ENCODE measurements around the gene PTN.

DNA sequence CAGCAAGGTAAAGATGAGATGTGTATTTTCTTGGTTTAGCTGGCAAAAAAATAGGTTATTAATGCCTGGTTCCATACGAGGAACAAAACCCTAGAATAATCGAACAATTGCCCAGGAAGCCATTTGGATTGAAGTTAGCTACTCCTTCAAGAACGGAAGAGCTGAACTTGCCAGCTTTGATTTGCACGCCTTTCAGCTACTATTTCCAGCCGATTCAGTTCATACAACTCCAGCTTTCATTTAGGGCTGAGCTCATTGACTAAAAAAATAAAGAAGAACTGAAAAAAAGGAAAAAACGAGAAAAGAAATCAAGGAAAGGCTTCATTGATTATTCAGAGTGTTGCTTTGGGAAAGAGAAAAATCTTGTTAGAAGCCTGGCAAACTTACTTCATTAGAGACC is 60.4 kb downstream of the PTN start:
- TF ChIP-seq ZFHX2 (tag by site-specific recombination; conservative IDR thresholded peaks at IDR 0.05) (no peak), ZBTB21 (tag by site-specific recombination; IDR thresholded peaks at IDR 0.05) (no peak), ZNF140 (tag by site-specific recombination; IDR thresholded peaks at IDR 0.05) (no peak), YY1 (tag by site-specific recombination; IDR thresholded peaks at IDR 0.05) (no peak), ZNF169 (tag by site-specific recombination; IDR thresholded peaks at IDR 0.05) (no peak), ZNF560 (tag by site-specific recombination; IDR thresholded peaks at IDR 0.05; ENCODE audit: borderline replicate concordance) (no peak), ZNF274 (IDR thresholded peaks at IDR 0.05; ENCODE audit: low read length) (no peak), ZNF274 (tag by site-specific recombination; IDR thresholded peaks at IDR 0.05; ENCODE audit: borderline replicate concordance) (no peak)
- TF ChIP-seq, protein P1, sequence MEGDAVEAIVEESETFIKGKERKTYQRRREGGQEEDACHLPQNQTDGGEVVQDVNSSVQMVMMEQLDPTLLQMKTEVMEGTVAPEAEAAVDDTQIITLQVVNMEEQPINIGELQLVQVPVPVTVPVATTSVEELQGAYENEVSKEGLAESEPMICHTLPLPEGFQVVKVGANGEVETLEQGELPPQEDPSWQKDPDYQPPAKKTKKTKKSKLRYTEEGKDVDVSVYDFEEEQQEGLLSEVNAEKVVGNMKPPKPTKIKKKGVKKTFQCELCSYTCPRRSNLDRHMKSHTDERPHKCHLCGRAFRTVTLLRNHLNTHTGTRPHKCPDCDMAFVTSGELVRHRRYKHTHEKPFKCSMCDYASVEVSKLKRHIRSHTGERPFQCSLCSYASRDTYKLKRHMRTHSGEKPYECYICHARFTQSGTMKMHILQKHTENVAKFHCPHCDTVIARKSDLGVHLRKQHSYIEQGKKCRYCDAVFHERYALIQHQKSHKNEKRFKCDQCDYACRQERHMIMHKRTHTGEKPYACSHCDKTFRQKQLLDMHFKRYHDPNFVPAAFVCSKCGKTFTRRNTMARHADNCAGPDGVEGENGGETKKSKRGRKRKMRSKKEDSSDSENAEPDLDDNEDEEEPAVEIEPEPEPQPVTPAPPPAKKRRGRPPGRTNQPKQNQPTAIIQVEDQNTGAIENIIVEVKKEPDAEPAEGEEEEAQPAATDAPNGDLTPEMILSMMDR (tag by site-specific recombination; IDR thresholded peaks at IDR 0.05) = no peak
- TF ChIP-seq, protein P2, sequence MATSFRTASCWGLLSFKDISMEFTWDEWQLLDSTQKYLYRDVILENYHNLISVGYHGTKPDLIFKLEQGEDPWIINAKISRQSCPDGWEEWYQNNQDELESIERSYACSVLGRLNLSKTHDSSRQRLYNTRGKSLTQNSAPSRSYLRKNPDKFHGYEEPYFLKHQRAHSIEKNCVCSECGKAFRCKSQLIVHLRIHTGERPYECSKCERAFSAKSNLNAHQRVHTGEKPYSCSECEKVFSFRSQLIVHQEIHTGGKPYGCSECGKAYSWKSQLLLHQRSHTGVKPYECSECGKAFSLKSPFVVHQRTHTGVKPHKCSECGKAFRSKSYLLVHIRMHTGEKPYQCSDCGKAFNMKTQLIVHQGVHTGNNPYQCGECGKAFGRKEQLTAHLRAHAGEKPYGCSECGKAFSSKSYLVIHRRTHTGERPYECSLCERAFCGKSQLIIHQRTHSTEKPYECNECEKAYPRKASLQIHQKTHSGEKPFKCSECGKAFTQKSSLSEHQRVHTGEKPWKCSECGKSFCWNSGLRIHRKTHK (tag by site-specific recombination; IDR thresholded peaks at IDR 0.05) = no peak
- TF ChIP-seq, protein P3, sequence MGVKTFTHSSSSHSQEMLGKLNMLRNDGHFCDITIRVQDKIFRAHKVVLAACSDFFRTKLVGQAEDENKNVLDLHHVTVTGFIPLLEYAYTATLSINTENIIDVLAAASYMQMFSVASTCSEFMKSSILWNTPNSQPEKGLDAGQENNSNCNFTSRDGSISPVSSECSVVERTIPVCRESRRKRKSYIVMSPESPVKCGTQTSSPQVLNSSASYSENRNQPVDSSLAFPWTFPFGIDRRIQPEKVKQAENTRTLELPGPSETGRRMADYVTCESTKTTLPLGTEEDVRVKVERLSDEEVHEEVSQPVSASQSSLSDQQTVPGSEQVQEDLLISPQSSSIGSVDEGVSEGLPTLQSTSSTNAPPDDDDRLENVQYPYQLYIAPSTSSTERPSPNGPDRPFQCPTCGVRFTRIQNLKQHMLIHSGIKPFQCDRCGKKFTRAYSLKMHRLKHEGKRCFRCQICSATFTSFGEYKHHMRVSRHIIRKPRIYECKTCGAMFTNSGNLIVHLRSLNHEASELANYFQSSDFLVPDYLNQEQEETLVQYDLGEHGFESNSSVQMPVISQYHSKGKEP (tag by site-specific recombination; IDR thresholded peaks at IDR 0.05) = no peak
- TF ChIP-seq, protein P4, sequence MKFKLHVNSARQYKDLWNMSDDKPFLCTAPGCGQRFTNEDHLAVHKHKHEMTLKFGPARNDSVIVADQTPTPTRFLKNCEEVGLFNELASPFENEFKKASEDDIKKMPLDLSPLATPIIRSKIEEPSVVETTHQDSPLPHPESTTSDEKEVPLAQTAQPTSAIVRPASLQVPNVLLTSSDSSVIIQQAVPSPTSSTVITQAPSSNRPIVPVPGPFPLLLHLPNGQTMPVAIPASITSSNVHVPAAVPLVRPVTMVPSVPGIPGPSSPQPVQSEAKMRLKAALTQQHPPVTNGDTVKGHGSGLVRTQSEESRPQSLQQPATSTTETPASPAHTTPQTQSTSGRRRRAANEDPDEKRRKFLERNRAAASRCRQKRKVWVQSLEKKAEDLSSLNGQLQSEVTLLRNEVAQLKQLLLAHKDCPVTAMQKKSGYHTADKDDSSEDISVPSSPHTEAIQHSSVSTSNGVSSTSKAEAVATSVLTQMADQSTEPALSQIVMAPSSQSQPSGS (tag by site-specific recombination; IDR thresholded peaks at IDR 0.05; ENCODE audit: low read depth) = no peak
- TF ChIP-seq, protein P5, sequence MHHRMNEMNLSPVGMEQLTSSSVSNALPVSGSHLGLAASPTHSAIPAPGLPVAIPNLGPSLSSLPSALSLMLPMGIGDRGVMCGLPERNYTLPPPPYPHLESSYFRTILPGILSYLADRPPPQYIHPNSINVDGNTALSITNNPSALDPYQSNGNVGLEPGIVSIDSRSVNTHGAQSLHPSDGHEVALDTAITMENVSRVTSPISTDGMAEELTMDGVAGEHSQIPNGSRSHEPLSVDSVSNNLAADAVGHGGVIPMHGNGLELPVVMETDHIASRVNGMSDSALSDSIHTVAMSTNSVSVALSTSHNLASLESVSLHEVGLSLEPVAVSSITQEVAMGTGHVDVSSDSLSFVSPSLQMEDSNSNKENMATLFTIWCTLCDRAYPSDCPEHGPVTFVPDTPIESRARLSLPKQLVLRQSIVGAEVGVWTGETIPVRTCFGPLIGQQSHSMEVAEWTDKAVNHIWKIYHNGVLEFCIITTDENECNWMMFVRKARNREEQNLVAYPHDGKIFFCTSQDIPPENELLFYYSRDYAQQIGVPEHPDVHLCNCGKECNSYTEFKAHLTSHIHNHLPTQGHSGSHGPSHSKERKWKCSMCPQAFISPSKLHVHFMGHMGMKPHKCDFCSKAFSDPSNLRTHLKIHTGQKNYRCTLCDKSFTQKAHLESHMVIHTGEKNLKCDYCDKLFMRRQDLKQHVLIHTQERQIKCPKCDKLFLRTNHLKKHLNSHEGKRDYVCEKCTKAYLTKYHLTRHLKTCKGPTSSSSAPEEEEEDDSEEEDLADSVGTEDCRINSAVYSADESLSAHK (tag by site-specific recombination; IDR thresholded peaks at IDR 0.05) = no peak

Measured in HEK293 (cell line).